H9 (cell line): ENCODE data around the gene PKD2L1. TPM values are rescaled to one million over a fixed set of nuclear protein-coding genes. Genes with fewer than 3 reads are reported as not detected.

Experiments used
- DNase-seq: peaks from one replicate; pipeline ENCODE4 v3.0.0-alpha.2; 2017
- H2AFZ ChIP-seq: one replicate; pipeline ENCODE4 v1.6.1; 2013; ENCODE audit warnings: mild to moderate bottlenecking, low read length, control low read depth, moderate library complexity
- H2AK5ac ChIP-seq: 2 replicates; pipeline ENCODE4 v1.6.1; 2013; ENCODE audit warnings: low read length, control low read depth, mixed read lengths; ENCODE audit not compliant: insufficient read length
- H2BK120ac ChIP-seq: one replicate; pipeline ENCODE4 v1.6.1; 2013; ENCODE audit warnings: low read depth, mild to moderate bottlenecking, low read length, control low read depth, inconsistent platforms; ENCODE audit not compliant: poor library complexity, severe bottlenecking
- H2BK12ac ChIP-seq: 2 replicates; pipeline ENCODE4 v1.6.1; 2013; ENCODE audit warnings: low read length, control low read depth, mixed read lengths, low read depth; ENCODE audit not compliant: insufficient read length
- H2BK15ac ChIP-seq: 2 replicates; pipeline ENCODE4 v1.6.1; 2013; ENCODE audit warnings: low read depth, low read length, control low read depth
- H2BK20ac ChIP-seq: one replicate; pipeline ENCODE4 v1.6.1; 2013; ENCODE audit warnings: low read depth, mild to moderate bottlenecking, low read length, control low read depth, inconsistent platforms; ENCODE audit not compliant: poor library complexity, severe bottlenecking
- H2BK5ac ChIP-seq: 2 replicates; pipeline ENCODE4 v1.6.1; 2013; ENCODE audit warnings: low read length, control low read depth, mixed read lengths; ENCODE audit not compliant: insufficient read length
- H3K14ac ChIP-seq: 2 replicates; pipeline ENCODE4 v1.6.1; 2013; ENCODE audit warnings: low read length, control low read depth; ENCODE audit not compliant: insufficient read depth
- H3K18ac ChIP-seq: 2 replicates; pipeline ENCODE4 v1.6.1; 2013; ENCODE audit warnings: low read depth, mild to moderate bottlenecking, mixed read lengths, low read length, control low read depth; ENCODE audit not compliant: insufficient read length
- H3K23ac ChIP-seq: 2 replicates; pipeline ENCODE4 v1.6.1; 2013; ENCODE audit warnings: low read length, control low read depth, mixed read lengths, low read depth; ENCODE audit not compliant: insufficient read length
- H3K23me2 ChIP-seq: 2 replicates; pipeline ENCODE4 v1.6.1; 2013; ENCODE audit warnings: low read depth, mild to moderate bottlenecking, mixed read lengths, low read length, control low read depth; ENCODE audit not compliant: insufficient read length, poor library complexity, severe bottlenecking
- H3K27ac ChIP-seq: 2 replicates; pipeline ENCODE4 v1.5.1; 2013; ENCODE audit warnings: low read length, control low read depth, mixed read lengths, low read depth; ENCODE audit not compliant: insufficient read length
- H3K27me3 ChIP-seq: 2 replicates; pipeline ENCODE4 v1.6.1; 2013; ENCODE audit warnings: low read length, control low read depth, inconsistent platforms; ENCODE audit not compliant: insufficient read depth
- H3K4ac ChIP-seq: 2 replicates; pipeline ENCODE4 v1.6.1; 2013; ENCODE audit warnings: low read depth, mild to moderate bottlenecking, control low read depth, inconsistent platforms, low read length, moderate library complexity
- H3K4me1 ChIP-seq: 2 replicates; pipeline ENCODE4 v1.6.1; 2013; ENCODE audit warnings: low read length, control low read depth, inconsistent platforms; ENCODE audit not compliant: insufficient read depth
- H3K4me2 ChIP-seq: 2 replicates; pipeline ENCODE4 v1.6.1; 2013; ENCODE audit warnings: low read length, control low read depth, mixed read lengths; ENCODE audit not compliant: insufficient read length, insufficient read depth
- H3K56ac ChIP-seq: 2 replicates; pipeline ENCODE4 v1.6.1; 2013; ENCODE audit warnings: low read depth, mild to moderate bottlenecking, mixed read lengths, low read length, control low read depth; ENCODE audit not compliant: insufficient read length
- H3K79me1 ChIP-seq: 2 replicates; pipeline ENCODE4 v1.6.1; 2013; ENCODE audit warnings: low read depth, mild to moderate bottlenecking, moderate library complexity, low read length, control low read depth, inconsistent platforms; ENCODE audit not compliant: insufficient read depth, poor library complexity, severe bottlenecking
- H3K79me2 ChIP-seq: 2 replicates; pipeline ENCODE4 v1.6.1; 2013; ENCODE audit warnings: low read length, control low read depth, inconsistent platforms; ENCODE audit not compliant: insufficient read depth
- H3K9ac ChIP-seq: 2 replicates; pipeline ENCODE4 v1.6.1; 2013; ENCODE audit warnings: low read length, control low read depth, mixed read lengths; ENCODE audit not compliant: insufficient read length; ENCODE audit errors: extremely low read depth
- H3K9me3 ChIP-seq: one replicate; pipeline ENCODE4 v1.6.1; 2013; ENCODE audit warnings: low read depth, low read length, inconsistent platforms; ENCODE audit not compliant: control insufficient read depth
- H3T11ph ChIP-seq: one replicate; pipeline ENCODE4 v1.6.1; 2013; ENCODE audit warnings: mild to moderate bottlenecking, low read length, control low read depth, inconsistent platforms
- H4K20me1 ChIP-seq: one replicate; pipeline ENCODE4 v1.6.1; 2013; ENCODE audit not compliant: control insufficient read depth, insufficient read length, insufficient read depth
- H4K5ac ChIP-seq: 2 replicates; pipeline ENCODE4 v1.6.1; 2013; ENCODE audit warnings: low read depth, mild to moderate bottlenecking, mixed read lengths, low read length, control low read depth; ENCODE audit not compliant: insufficient read length
- H4K8ac ChIP-seq: replicated peaks from 2 replicates; pipeline ENCODE4 v1.6.1; 2013; ENCODE audit warnings: low read length, control low read depth, mixed read lengths, low read depth; ENCODE audit not compliant: insufficient read length
- H4K91ac ChIP-seq: 2 replicates; pipeline ENCODE4 v1.6.1; 2013; ENCODE audit warnings: low read depth, mild to moderate bottlenecking, moderate library complexity, mixed read lengths, low read length, control low read depth; ENCODE audit not compliant: insufficient read length
- H3K27ac Mint-ChIP-seq, 3 experiments: 2 replicates in 2 of 3; 3 replicates in 1 of 3; pipeline ENCODE4 v1.8.0; 2020 to 2021; ENCODE audit warnings: mixed read lengths in 3 of 3, mild to moderate bottlenecking in 1 of 3, moderate library complexity in 1 of 3
- H3K27me3 Mint-ChIP-seq: 2 replicates; pipeline ENCODE4 v1.8.0; 2021; ENCODE audit warnings: low read depth, mild to moderate bottlenecking, moderate library complexity, mixed read lengths
- H3K36me3 Mint-ChIP-seq, 3 experiments: 2 replicates in 2 of 3; 3 replicates in 1 of 3; pipeline ENCODE4 v1.8.0; 2020 to 2021; ENCODE audit warnings: low read depth in 3 of 3, mixed read lengths in 3 of 3; ENCODE audit not compliant: insufficient read depth in 1 of 3
- H3K4me1 Mint-ChIP-seq, 2 experiments: 2 replicates each; pipeline ENCODE4 v1.8.0; 2020; ENCODE audit warnings: mixed read lengths in 2 of 2
- H3K4me3 Mint-ChIP-seq, 2 experiments: 2 replicates in 1 of 2; 3 replicates in 1 of 2; pipeline ENCODE4 v1.8.0; 2020 to 2021; ENCODE audit warnings: mild to moderate bottlenecking in 2 of 2, mixed read lengths in 2 of 2, moderate library complexity in 1 of 2
- H3K9me3 Mint-ChIP-seq, 2 experiments: 2 replicates in 1 of 2; 3 replicates in 1 of 2; pipeline ENCODE4 v1.8.0; 2020; ENCODE audit warnings: mild to moderate bottlenecking in 2 of 2, mixed read lengths in 2 of 2, moderate library complexity in 1 of 2
- WGBS: extraction: QIAGEN DNeasy Blood & Tissue Kit; methylation state at CpG from one replicate; pipeline ENCODE4 v1.1.7; 2013; ENCODE audit warnings: missing lambda C conversion rate, low lambda C conversion rate, mixed read lengths; ENCODE audit not compliant: insufficient read length; ENCODE audit errors: extremely low coverage; 5-methylcytosine and 5-hydroxymethylcytosine counted together
- total RNA-seq: library from RNA; stranded (reverse); gene quantifications from 2 replicates; pipeline ENCODE4 v1.2.1, GENCODE V29; 2021
- TF ChIP-seq, protein P1 (sequence below): fragments of 200-600 bp; sonication (generic); conservative IDR thresholded peaks from 3 replicates; pipeline ENCODE4 v1.8.0; 2021; ENCODE audit warnings: antibody characterized with exemption, mild to moderate bottlenecking

PKD2L1 gene
- total RNA-seq, 1 experiment from 2014 or later: 0.20 TPM

- Mint-ChIP-seq H3K27ac (no peak overlapping the region), H3K4me1 (0 out of 4 replicates have a peak, but pooled peaks cover 0 to 2% of the 10 kb centered on the region in 2 experiments), H3K4me3 (no peak overlapping the region), H3K36me3 (no peaks in the 10 kb centered on the region), H3K27me3 (peaks cover 27% of the 10 kb centered on the region), H3K9me3 (no peaks in the 10 kb centered on the region)
- Histone ChIP-seq H2AFZ (no peak overlapping the region), H4K5ac (no peak overlapping the region), H3K27ac (no peak overlapping the region), H3K4me2 (no peak overlapping the region), H3K56ac (no peak overlapping the region), H3K4ac (no peak overlapping the region), H3K79me2 (no peaks in the 10 kb centered on the region), H3K14ac (no peak overlapping the region), H2BK120ac (no peak overlapping the region), H3K4me1 (no peaks in the 10 kb centered on the region), H2BK12ac (no peak overlapping the region), H3K9me3 (no peaks in the 10 kb centered on the region), H3K27me3 (no peaks in the 10 kb centered on the region), H2BK15ac (no peak overlapping the region), H2BK5ac (no peak overlapping the region), H3K23ac (no peak overlapping the region), H3T11ph (no peak overlapping the region), H4K91ac (no peak overlapping the region), H4K8ac (no peak overlapping the region), H3K9ac (no peak overlapping the region), H4K20me1 (no peaks in the 10 kb centered on the region), H3K79me1 (no peaks in the 10 kb centered on the region), H2AK5ac (no peak overlapping the region), H2BK20ac (no peak overlapping the region), H3K18ac (no peak overlapping the region), H3K23me2 (no peaks in the 10 kb centered on the region)
- WGBS: no CpG with 5 or more reads among the region's 1 CpG
- no peak for DNase-seq
- TF ChIP-seq, protein P1, sequence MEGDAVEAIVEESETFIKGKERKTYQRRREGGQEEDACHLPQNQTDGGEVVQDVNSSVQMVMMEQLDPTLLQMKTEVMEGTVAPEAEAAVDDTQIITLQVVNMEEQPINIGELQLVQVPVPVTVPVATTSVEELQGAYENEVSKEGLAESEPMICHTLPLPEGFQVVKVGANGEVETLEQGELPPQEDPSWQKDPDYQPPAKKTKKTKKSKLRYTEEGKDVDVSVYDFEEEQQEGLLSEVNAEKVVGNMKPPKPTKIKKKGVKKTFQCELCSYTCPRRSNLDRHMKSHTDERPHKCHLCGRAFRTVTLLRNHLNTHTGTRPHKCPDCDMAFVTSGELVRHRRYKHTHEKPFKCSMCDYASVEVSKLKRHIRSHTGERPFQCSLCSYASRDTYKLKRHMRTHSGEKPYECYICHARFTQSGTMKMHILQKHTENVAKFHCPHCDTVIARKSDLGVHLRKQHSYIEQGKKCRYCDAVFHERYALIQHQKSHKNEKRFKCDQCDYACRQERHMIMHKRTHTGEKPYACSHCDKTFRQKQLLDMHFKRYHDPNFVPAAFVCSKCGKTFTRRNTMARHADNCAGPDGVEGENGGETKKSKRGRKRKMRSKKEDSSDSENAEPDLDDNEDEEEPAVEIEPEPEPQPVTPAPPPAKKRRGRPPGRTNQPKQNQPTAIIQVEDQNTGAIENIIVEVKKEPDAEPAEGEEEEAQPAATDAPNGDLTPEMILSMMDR: no peak
Measured at GRCh38 chr10:100319707-100320402, 10.2 kb downstream of the PKD2L1 start.
